ENCODE data around the gene HEXIM1. TPM values are rescaled to one million over a fixed set of nuclear protein-coding genes. Genes with fewer than 3 reads are reported as not detected.

HEXIM1 gene
- total RNA-seq, 2 experiments from 2014 or later, result 24.9 to 25.4 TPM

DNA sequence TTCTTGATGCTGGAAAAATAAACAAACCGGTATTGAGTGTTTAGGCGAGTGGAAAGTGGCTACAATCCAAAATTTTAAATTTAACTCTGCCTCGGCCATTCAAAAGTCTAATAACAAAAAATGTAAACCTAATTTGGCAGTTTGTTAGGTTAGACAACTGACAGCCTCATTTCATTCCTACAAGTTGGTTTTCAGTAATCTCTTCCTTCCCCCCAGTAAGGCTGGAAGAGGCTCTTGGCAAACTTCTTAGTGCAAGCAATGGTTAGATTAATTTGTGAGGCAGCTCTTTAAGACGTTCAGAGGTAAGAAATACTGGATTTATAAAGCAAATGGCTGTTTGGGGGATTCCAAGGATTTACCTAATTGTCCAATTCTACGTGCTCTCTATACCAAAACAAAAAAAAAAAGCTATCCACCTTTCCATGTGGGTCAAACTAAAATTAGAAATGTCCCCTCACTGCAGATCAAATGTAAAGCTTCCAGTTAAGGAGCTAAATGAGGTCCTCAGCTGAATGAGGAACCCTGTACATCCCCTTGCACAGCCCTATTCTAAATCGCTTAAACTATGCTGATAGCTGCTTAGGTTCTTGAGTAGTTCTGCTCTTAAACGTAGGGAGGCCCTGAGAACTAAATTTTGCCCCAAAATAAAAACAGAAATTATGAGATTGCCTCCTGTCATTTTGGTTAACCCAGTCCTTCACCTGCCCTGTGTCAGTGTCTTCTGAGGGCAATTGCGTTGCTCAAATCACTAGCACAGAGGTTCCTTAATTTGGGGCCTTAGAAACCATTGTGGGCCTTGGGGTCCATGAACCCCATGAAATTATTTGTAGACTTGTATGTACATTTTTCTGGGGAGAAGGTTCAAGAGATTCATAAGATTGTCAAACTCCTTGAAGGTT is 2.9 kb downstream of the HEXIM1 start:
- CTCF ChIA-PET, result interaction anchor here (0.7 to 11.2 kb wide), 18 partner anchors 10 to 278 kb away, joined by 3 to 316 read pairs (median 7); partner anchors contain the start of genes ACBD4, HEXIM2 and PLCD3
- H3K4me1 Mint-ChIP-seq (ENCODE audit: low read depth), result peaks cover 30% of the 10 kb centered on the region
- H3K27me3 Mint-ChIP-seq, result no peaks in the 10 kb centered on the region
- no peak for DNase-seq
- intact Hi-C loops (cut with micrococcal nuclease), result no loop called here
- POLR2A ChIA-PET, result interaction anchor here (0.6 to 6.1 kb wide), 11 partner anchors 9 to 165 kb away, joined by 3 to 217 read pairs (median 19); partner anchors contain the start of genes ACBD4, FMNL1, HEXIM2 and MAP3K14
- peak overlapping the region; percentile 54 for H3K27ac Mint-ChIP-seq
- H3K9me3 Mint-ChIP-seq, result no peaks in the 10 kb centered on the region
- H3K4me3 Mint-ChIP-seq, result peak overlapping the region; percentile 99
- H3K36me3 Mint-ChIP-seq, result peaks cover 29% of the 10 kb centered on the region

DNA sequence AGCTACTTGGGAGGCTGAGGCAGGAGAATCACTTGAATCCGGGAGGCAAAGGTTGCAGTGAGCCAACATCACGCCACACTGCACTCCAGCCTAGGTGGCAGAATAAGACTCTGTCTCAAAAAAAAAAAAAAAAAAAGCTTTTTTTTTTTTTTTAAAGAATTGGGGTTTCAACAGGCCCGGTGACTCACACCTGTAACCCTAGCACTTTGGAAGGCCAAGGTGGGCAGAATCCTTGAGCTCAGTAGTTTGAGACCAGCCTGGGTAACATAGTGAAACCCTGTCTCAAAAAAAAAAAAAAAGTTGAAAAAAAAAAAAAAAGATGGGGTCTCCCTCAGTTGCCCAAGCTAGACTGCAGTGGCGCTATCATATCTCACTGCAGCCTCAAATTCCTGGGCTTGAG is 6.8 kb downstream of the HEXIM1 start:
- ChIA-PET POLR2A (interaction anchor here (0.6 to 0.9 kb wide), 2 partner anchors 9 to 152 kb away, joined by 3 read pairs; no protein-coding TSS in a partner anchor), CTCF (interaction anchor here (0.7 to 11.2 kb wide), 3 partner anchors 19 to 1114 kb away, joined by 5 to 316 read pairs (median 23); partner anchors contain the start of gene ACBD4)
- Mint-ChIP-seq H3K4me3 (no peak overlapping the region), H3K27ac (peak overlapping the region; percentile 49), H3K36me3 (peaks cover 21% of the 10 kb centered on the region), H3K4me1 (ENCODE audit: low read depth) (peaks cover 47% of the 10 kb centered on the region), H3K27me3 (no peaks in the 10 kb centered on the region), H3K9me3 (no peaks in the 10 kb centered on the region)
- intact Hi-C loops (cut with micrococcal nuclease), result no loop called here
- DNase-seq, result no peak

GRCh38 chr17:45155483-45155882 is 7.2 kb downstream of the HEXIM1 start:
- Mint-ChIP-seq H3K4me3 (no peak overlapping the region), H3K9me3 (no peaks in the 10 kb centered on the region), H3K36me3 (peaks cover 19% of the 10 kb centered on the region), H3K27me3 (no peaks in the 10 kb centered on the region), H3K27ac (peak overlapping the region; percentile 49), H3K4me1 (ENCODE audit: low read depth) (peaks cover 46% of the 10 kb centered on the region)
- no peak for DNase-seq
- CTCF ChIA-PET, result interaction anchor here (0.7 to 11.2 kb wide), 3 partner anchors 20 to 1113 kb away, joined by 5 to 316 read pairs (median 23); partner anchors contain the start of gene ACBD4
- POLR2A ChIA-PET, result interaction anchor here (0.9 kb wide), 1 partner anchor 9 kb away, joined by 3 read pairs; no protein-coding TSS in a partner anchor
- intact Hi-C loops (cut with micrococcal nuclease), result no loop called here

DNA sequence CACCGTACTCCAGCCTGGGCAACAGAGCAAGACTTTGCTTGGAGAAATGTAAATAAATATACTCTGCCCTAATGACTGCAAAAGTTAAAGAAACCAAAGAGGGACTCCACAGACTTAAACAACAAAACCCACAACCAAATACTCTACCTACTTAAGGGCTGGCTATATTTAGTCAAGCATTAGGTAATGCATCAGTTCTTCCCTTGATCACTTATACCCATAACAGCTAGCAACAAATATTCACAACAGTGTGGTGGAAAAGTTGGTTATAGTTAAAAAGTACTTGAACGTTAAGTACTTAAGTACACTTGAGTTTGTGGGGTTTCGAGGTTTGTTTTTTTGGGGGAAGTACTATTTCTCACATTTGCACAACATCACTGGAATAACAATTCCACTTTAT is 8.0 kb downstream of the HEXIM1 start:
- Mint-ChIP-seq H3K4me1 (ENCODE audit: low read depth) (peaks cover 39% of the 10 kb centered on the region), H3K9me3 (no peaks in the 10 kb centered on the region), H3K4me3 (no peak overlapping the region), H3K36me3 (peaks cover 17% of the 10 kb centered on the region), H3K27me3 (no peaks in the 10 kb centered on the region), H3K27ac (peak overlapping the region; percentile 5)
- intact Hi-C loops (cut with micrococcal nuclease), result no loop called here
- DNase-seq, result no peak
- CTCF ChIA-PET, result interaction anchor here (2.9 to 11.2 kb wide), 2 partner anchors 21 to 42 kb away, joined by 23 to 316 read pairs; partner anchors contain the start of gene ACBD4
- POLR2A ChIA-PET, result no interaction called here

DNA sequence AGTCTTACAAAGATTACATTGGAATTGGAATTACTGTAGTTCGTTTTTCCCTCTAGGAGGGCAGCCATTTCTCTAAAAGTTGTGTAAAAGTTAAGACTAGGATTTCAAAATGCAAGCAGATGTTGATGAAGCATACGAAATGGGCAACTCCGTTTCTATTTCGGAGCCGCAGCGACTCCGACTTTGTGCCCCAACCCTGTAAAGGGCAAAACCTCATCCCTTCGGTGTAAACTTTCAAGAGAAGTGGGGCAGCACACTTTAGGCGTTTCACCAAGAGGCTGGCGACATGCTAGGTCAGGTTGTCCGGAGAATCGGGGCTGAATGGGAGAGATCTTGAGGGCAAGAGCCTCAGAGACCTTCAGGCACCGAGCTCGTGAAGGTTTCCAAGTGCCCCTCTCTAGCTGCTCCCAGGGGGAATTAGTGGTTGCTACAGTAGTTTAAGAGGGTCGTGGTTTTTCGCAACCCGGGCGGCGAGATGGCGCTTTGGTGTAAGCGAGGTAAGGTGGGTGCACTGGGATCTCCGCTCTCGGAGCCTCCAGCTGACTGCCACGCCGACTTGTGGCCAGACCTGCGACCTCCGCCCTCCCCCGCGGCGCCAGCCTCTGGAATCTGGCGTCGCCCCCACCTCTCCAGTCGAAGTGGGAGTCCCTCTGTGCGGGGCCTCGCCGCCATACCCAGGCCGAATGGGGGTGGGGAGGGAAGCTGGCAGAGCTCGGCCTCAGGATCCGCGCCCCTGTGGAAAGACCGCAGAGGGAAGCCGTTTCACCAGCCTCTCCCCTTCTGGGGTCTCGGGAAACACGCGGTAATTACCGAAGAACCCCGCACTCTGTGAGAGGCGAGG is 12.4 kb downstream of the HEXIM1 start:
- Mint-ChIP-seq H3K27me3 (peaks cover 2% of the 10 kb centered on the region), H3K4me3 (peak overlapping the region; percentile 99), H3K27ac (peak overlapping the region; percentile 99), H3K4me1 (ENCODE audit: low read depth) (peaks cover 40% of the 10 kb centered on the region), H3K36me3 (peaks cover 20% of the 10 kb centered on the region), H3K9me3 (no peaks in the 10 kb centered on the region)
- intact Hi-C loops (cut with micrococcal nuclease), result loop anchor here (1.0 to 2.0 kb wide), 7 partner anchors 12 to 156 kb away; partner anchors contain the start of genes DCAKD, HEXIM1, MAP3K14 and NMT1
- ChIA-PET POLR2A (interaction anchor here (0.8 to 4.8 kb wide), 9 partner anchors 10 to 156 kb away, joined by 3 to 217 read pairs (median 8); partner anchors contain the start of genes HEXIM1, MAP3K14 and NMT1), CTCF (interaction anchor here (1.0 to 7.6 kb wide), 8 partner anchors 10 to 61 kb away, joined by 3 to 170 read pairs (median 10); partner anchors contain the start of genes ACBD4, FMNL1 and HEXIM1)
- DNase-seq, result peak; percentile 60

DNA sequence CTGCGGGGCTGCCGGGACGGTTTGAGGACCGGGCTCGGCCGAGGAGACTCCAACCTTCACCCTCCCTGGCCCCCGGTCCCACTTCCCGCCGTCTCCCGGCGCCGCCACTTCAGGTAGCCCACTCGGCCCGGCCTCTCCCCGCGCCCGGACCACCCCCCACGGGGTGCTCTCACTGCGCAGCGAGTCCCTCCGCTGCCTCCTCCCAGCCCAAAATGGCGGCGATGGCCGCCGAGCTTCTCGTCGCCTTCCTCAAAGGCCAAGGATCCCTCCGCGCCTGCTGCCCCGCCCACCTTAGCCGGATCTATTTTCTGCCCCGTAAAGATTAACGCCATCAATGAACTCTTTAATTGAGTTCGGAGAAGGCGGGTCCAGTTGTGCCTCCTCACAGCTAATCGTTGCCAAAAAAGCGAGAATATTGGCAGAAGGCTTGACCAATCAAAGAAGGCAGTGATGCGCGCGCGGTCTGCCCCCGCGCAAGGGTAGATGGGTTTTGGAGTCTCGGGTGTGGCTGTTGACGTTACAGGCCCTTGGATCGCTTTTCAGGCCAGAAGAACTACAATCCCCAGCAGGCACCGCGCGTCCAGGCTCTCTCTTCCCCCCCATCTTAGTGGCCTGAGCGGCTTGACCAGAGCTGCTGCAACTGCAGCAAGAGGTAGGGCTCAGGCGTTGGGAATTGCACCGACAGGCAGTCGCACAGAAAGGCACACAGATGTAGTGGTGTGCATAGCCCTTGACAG is 13.2 kb downstream of the HEXIM1 start, which contains the start of gene HEXIM2:
Gene HEXIM2, plus strand, starts transcription at position 588 of the 737 bp plus-strand sequence. CDS start 919 bp downstream, outside the sequence.
- intact Hi-C loops (cut with micrococcal nuclease), result loop anchor here (1.0 to 2.0 kb wide), 7 partner anchors 12 to 155 kb away; partner anchors contain the start of genes DCAKD, HEXIM1, MAP3K14 and NMT1
- Mint-ChIP-seq H3K4me3 (peak within 1 kb of the TSS; percentile 99), H3K4me1 (ENCODE audit: low read depth) (peaks cover 36% of the 10 kb centered on the region), H3K27me3 (peaks cover 2% of the 10 kb centered on the region), H3K36me3 (peaks cover 20% of the 10 kb centered on the region), H3K9me3 (no peaks in the 10 kb centered on the region), H3K27ac (peak within 1 kb of the TSS; percentile 99)
- ChIA-PET POLR2A (interaction anchor here (0.8 to 4.8 kb wide), 10 partner anchors 9 to 155 kb away, joined by 3 to 217 read pairs (median 8); partner anchors contain the start of genes ACBD4, HEXIM1, MAP3K14 and NMT1), CTCF (interaction anchor here (0.6 to 7.6 kb wide), 11 partner anchors 11 to 224 kb away, joined by 3 to 170 read pairs (median 4); partner anchors contain the start of genes ACBD4, FMNL1 and HEXIM1)
- DNase-seq, result peak; percentile 99

DNA sequence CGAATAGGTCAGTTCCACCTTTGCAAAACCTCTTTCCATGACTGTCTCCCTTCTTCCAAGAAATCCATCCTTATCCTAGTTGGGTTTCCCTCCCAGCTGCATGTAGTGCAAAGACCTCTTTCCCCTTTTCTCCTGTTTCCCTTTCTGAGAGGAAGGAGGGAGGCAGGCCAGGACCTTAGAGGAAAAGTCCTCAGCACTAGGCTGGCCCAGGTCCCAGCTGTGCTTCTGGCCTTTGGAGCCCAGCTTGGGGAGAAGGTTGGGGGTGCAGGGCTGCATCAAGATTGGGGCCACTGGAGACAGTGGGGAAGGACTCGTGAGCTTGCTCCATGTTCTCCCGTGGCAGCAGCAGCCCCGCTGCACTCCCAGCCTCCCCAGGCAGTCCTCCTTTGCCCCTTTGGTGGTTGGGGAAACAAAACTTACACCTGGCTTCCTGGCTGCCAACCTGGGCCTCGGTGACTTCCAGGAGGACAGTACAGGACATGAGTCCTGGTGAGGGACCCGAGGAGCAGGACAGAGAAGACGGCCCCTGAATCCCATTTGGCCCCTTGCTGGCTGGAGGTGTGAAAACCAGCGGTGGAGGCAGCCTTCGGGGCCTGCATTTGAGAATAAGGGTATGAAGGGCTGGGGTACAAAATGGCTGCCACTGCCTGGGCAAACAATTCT is 13.9 kb downstream of the HEXIM1 start:
- H3K36me3 Mint-ChIP-seq, result peaks cover 20% of the 10 kb centered on the region
- H3K27me3 Mint-ChIP-seq, result peaks cover 2% of the 10 kb centered on the region
- ChIA-PET CTCF (interaction anchor here (0.6 to 7.6 kb wide), 8 partner anchors 12 to 223 kb away, joined by 3 to 170 read pairs (median 7); partner anchors contain the start of genes ACBD4 and HEXIM1), POLR2A (interaction anchor here (0.8 to 4.8 kb wide), 9 partner anchors 8 to 155 kb away, joined by 4 to 217 read pairs (median 8); partner anchors contain the start of genes ACBD4, HEXIM1 and MAP3K14)
- intact Hi-C loops (cut with micrococcal nuclease), result no loop called here
- DNase-seq, result no peak
- H3K4me3 Mint-ChIP-seq, result peak overlapping the region; percentile 99
- H3K4me1 Mint-ChIP-seq (ENCODE audit: low read depth), result peaks cover 36% of the 10 kb centered on the region
- no peaks in the 10 kb centered on the region for H3K9me3 Mint-ChIP-seq
- H3K27ac Mint-ChIP-seq, result peak overlapping the region; percentile 99

DNA sequence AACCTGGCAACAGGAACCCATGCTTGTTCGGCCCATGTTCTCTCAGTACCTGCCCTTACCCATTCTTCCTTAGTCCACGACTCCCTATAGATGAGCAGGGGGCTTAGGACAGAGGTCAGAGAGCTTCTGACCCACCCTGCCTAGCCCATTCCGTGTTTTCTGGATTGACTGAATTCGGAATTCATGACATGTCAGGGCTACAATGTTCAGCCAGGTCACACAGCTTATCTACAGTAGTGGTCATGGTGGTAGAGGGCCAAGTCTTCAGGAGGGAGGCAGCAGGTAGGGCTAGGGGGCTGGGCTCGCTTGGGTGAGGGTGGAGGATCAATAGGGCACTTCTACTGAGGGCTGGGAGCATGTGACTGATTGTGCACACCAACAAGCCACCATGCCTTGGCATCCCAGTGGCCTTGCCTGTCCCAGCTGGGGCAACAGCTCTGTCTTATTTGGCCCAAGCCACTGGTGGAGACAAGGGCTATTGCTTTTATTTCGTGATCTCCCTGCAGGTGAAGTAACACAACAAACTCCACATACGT is 16.5 kb downstream of the HEXIM1 start:
- no peaks in the 10 kb centered on the region for H3K9me3 Mint-ChIP-seq
- peaks cover 8% of the 10 kb centered on the region for H3K36me3 Mint-ChIP-seq
- no peak overlapping the region for H3K27ac Mint-ChIP-seq
- H3K4me3 Mint-ChIP-seq, result no peak overlapping the region
- peaks cover 2% of the 10 kb centered on the region for H3K27me3 Mint-ChIP-seq
- H3K4me1 Mint-ChIP-seq (ENCODE audit: low read depth), result peaks cover 15% of the 10 kb centered on the region
- POLR2A ChIA-PET, result no interaction called here
- DNase-seq, result no peak
- CTCF ChIA-PET, result interaction anchor here (7.3 to 7.6 kb wide), 2 partner anchors 14 to 30 kb away, joined by 89 to 170 read pairs; partner anchors contain the start of genes ACBD4 and HEXIM1
- intact Hi-C loops (cut with micrococcal nuclease), result no loop called here

GRCh38 chr17:45168991-45169752 is 20.9 kb downstream of the HEXIM1 start:
- ChIA-PET CTCF (interaction anchor here (1.0 to 5.0 kb wide), 2 partner anchors 18 to 29 kb away, joined by 3 to 41 read pairs; partner anchors contain the start of gene HEXIM1), POLR2A (no interaction called here)
- Mint-ChIP-seq H3K4me1 (ENCODE audit: low read depth) (peaks cover 16% of the 10 kb centered on the region), H3K27ac (no peak overlapping the region), H3K27me3 (no peaks in the 10 kb centered on the region), H3K36me3 (no peaks in the 10 kb centered on the region), H3K9me3 (no peaks in the 10 kb centered on the region), H3K4me3 (no peak overlapping the region)
- intact Hi-C loops (cut with micrococcal nuclease), result no loop called here
- no peak for DNase-seq
